ENCODE measurements around the gene CFLAR. TPM values are rescaled to one million over a fixed set of nuclear protein-coding genes. Genes with fewer than 3 reads are reported as not detected.

Gene CFLAR
- total RNA-seq, 4 donors from 2014 or later, result 157 to 492 (median 249) TPM

DNA sequence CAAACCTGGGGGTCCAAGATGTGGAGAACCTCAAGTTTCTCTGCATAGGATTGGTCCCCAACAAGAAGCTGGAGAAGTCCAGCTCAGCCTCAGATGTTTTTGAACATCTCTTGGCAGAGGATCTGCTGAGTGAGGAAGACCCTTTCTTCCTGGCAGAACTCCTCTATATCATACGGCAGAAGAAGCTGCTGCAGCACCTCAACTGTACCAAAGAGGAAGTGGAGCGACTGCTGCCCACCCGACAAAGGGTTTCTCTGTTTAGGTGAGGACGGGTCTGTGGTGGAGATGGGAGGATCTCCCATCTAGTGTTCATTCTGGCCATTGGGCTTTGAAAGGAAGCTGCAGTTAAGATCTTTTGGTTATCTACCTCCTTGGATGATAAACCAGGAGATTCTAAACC lies 69.9 kb downstream of the CFLAR start:
- Histone ChIP-seq H3K4me1 (peaks cover 12 to 16% of the 10 kb centered on the region in 2 donors), H3K27me3 (no peaks in the 10 kb centered on the region), H3K4me3 (replicated peaks in 1 of 3) (no peak overlapping the region), H3K27ac (peak overlapping the region in 1 of 3 donors; percentile 31), H3K36me3 (no peaks in the 10 kb centered on the region), H3K9me3 (no peaks in the 10 kb centered on the region)
- DNase-seq, result no peak
- TF ChIP-seq POLR2A (IDR thresholded peaks at IDR 0.05), result no peak
- TF ChIP-seq, protein P1, sequence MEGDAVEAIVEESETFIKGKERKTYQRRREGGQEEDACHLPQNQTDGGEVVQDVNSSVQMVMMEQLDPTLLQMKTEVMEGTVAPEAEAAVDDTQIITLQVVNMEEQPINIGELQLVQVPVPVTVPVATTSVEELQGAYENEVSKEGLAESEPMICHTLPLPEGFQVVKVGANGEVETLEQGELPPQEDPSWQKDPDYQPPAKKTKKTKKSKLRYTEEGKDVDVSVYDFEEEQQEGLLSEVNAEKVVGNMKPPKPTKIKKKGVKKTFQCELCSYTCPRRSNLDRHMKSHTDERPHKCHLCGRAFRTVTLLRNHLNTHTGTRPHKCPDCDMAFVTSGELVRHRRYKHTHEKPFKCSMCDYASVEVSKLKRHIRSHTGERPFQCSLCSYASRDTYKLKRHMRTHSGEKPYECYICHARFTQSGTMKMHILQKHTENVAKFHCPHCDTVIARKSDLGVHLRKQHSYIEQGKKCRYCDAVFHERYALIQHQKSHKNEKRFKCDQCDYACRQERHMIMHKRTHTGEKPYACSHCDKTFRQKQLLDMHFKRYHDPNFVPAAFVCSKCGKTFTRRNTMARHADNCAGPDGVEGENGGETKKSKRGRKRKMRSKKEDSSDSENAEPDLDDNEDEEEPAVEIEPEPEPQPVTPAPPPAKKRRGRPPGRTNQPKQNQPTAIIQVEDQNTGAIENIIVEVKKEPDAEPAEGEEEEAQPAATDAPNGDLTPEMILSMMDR (IDR thresholded peaks at IDR 0.05), result no peak
- 86 to 97% methylated on average over 4 of the region's 4 CpGs for WGBS, 2 donors
- intact Hi-C loops (cut with DNase I), result no loop called here

- Histone ChIP-seq H3K4me3 (replicated peaks in 1 of 3) (no peak overlapping the region), H3K9me3 (no peaks in the 10 kb centered on the region), H3K27me3 (no peaks in the 10 kb centered on the region), H3K27ac (no peak overlapping the region), H3K36me3 (no peaks in the 10 kb centered on the region), H3K4me1 (peaks cover 12 to 16% of the 10 kb centered on the region in 2 donors)
- no peak for DNase-seq
- 86 to 93% methylated on average over 5 of the region's 5 CpGs for WGBS, 2 donors
- no peak for TF ChIP-seq POLR2A (IDR thresholded peaks at IDR 0.05)
- TF ChIP-seq, protein P1 (IDR thresholded peaks at IDR 0.05), result no peak
- intact Hi-C loops (cut with DNase I), result no loop called here
Observed at GRCh38 chr2:201186982-201187381, 71.0 kb downstream of the CFLAR start.

- 93 to 94% methylated on average over 4 of the region's 4 CpGs for WGBS, 2 donors
Observed at GRCh38 chr2:201188449-201188848, 72.5 kb downstream of the CFLAR start.

DNA sequence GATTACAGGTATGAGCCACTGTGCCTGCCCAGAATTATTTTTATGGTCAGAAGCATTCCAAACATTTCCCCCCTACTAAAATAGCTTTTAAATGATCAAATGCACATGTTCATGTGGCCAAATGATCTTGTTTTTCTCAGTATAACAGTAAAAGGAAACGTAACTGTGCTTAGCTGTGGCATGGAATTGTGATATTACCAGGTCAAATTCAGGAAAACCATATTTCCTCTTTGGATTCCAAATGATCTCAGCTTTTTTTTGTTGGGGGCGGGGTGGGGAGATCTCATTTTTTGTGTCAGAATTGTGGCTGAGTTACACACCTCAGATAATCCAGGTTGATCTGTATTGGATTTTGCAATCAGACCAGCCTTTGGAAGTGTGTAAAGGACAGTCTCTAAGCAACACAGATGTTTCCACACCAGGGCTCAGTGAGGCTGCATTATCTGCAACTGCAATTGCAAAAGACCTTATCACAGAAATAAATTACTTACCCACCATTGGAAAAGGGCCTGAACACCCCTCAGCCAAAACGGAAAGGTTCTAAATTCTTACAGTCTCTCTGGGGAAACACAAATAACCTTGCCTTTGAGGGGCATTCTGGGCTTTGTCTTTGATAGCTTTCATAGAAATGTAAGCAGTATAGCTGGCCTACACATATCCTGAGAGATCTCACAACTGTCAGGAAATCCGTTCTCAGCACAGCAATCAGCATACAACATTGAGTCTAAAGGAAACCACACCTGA lies 75.3 kb downstream of the CFLAR start:
- Histone ChIP-seq H3K27ac (peak overlapping the region in 1 of 3 donors; percentile 37), H3K4me1 (peaks cover 0 to 9% of the 10 kb centered on the region in 2 donors), H3K9me3 (no peaks in the 10 kb centered on the region), H3K4me3 (replicated peaks in 1 of 3) (no peak overlapping the region), H3K27me3 (no peaks in the 10 kb centered on the region), H3K36me3 (peaks cover 5 to 10% of the 10 kb centered on the region in 2 donors)
- no peak for DNase-seq
- TF ChIP-seq, protein P1 (IDR thresholded peaks at IDR 0.05), result no peak
- TF ChIP-seq POLR2A (IDR thresholded peaks at IDR 0.05), result no peak
- intact Hi-C loops (cut with DNase I), result no loop called here
- WGBS, 2 donors, result 65 to 68% methylated on average over 4 of the region's 4 CpGs

More at GRCh38 chr2:201188449-201188848, 72.5 kb downstream of the CFLAR start:
- no peaks in the 10 kb centered on the region for H3K9me3 ChIP-seq
- peaks cover 12 to 26% of the 10 kb centered on the region in 2 donors for H3K4me1 ChIP-seq
- TF ChIP-seq, protein P1 (IDR thresholded peaks at IDR 0.05), result no peak
- peaks cover 0 to under 1% of the 10 kb centered on the region in 2 donors for H3K36me3 ChIP-seq
- H3K27me3 ChIP-seq, result no peaks in the 10 kb centered on the region
- DNase-seq, result no peak
- no peak overlapping the region for H3K4me3 ChIP-seq (replicated peaks in 1 of 3)
- intact Hi-C loops (cut with DNase I), result no loop called here
- H3K27ac ChIP-seq, result no peak overlapping the region

DNA sequence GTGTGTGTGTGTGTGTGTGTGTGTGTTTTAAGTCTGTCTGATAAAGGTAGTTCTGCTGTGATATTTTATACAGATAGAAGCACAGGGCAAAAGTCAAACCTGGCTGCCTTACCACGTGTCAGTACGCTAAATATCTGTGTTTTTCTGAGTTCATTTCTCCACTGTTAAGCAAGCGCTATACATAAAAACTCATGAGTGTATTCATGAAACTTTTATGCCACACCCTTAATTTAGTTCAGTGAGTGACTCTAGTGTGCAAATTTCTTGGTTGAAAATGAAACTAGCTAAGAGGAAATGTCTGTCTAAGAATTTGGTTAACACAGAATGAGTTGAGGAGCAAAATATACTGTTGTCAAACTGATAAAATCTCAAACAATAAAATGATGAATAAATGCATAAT lies 78.1 kb downstream of the CFLAR start:
- H3K27ac ChIP-seq, result peak overlapping the region in 2 of 3 donors; percentile 9 to 10
- no peaks in the 10 kb centered on the region for H3K9me3 ChIP-seq
- H3K36me3 ChIP-seq, result peaks cover 7 to 13% of the 10 kb centered on the region in 2 donors
- 87 to 89% methylated on average over 3 of the region's 3 CpGs for WGBS, 2 donors
- H3K4me3 ChIP-seq (replicated peaks in 1 of 3), result no peak overlapping the region
- peaks cover 0 to 9% of the 10 kb centered on the region in 2 donors for H3K4me1 ChIP-seq
- no peak for DNase-seq
- no peaks in the 10 kb centered on the region for H3K27me3 ChIP-seq
- intact Hi-C loops (cut with DNase I), result no loop called here
- TF ChIP-seq, protein P1 (IDR thresholded peaks at IDR 0.05), result no peak
- TF ChIP-seq POLR2A (IDR thresholded peaks at IDR 0.05), result no peak

Measured in thyroid gland (tissue), 4 donors.